ENCODE results near the gene CXCL8. TPM values are rescaled to one million over a fixed set of nuclear protein-coding genes. Genes with fewer than 3 reads are reported as not detected.

The CXCL8 gene
- total RNA-seq, 1 donor from 2014 or later, result 10.7 TPM

- no peak overlapping the region for H3K4me3 Mint-ChIP-seq
- intact Hi-C loops (cut with micrococcal nuclease), result no loop called here
- peaks cover 2% of the 10 kb centered on the region for H3K27me3 Mint-ChIP-seq (ENCODE audit: insufficient read depth)
- no peak for DNase-seq (ENCODE audit: low spot score)
- H3K9me3 Mint-ChIP-seq, result no peaks in the 10 kb centered on the region
- H3K27ac Mint-ChIP-seq, result no peak overlapping the region
- H3K4me1 Mint-ChIP-seq (ENCODE audit: low read depth), result peaks cover 14% of the 10 kb centered on the region
- H3K36me3 Mint-ChIP-seq (ENCODE audit: low read depth), result no peaks in the 10 kb centered on the region
Measured at GRCh38 chr4:73707269-73707875, 33.0 kb upstream of the CXCL8 start.

DNA sequence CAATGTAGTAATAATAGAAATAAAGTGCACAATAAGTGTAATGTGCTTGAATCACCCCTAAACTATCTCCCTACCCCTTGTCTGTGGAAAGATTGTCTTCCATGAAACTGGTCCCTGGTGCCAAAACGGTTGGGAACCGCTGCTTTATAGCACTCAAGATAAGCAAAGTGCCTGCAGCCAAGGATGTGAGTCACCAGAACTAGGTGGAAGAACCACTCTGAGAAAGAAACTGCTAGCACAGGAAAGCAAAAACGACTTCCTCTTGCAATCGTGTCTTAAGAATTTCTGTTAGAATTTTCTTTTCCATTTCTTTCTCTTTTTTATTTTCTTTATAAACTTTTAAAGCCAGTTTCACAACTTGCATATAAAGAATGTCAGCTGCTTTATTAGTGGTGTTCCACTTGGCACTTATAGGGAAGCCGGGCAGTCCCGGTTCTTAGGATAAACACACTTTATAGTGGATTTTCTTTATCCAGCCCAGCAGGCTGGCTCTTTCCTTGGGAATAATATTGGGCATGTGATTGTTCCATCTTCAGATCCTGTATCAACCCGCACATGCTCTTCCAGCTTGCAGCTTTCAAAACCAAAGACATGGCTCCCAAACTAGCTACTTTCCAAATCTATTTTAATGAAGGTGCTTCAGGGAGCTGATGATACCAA is 32.3 kb upstream of the CXCL8 start:
- Mint-ChIP-seq H3K4me3 (no peak overlapping the region), H3K27me3 (ENCODE audit: insufficient read depth) (no peaks in the 10 kb centered on the region), H3K36me3 (ENCODE audit: low read depth) (no peaks in the 10 kb centered on the region), H3K27ac (no peak overlapping the region), H3K4me1 (ENCODE audit: low read depth) (peaks cover 14% of the 10 kb centered on the region), H3K9me3 (no peaks in the 10 kb centered on the region)
- no peak for DNase-seq (ENCODE audit: low spot score)
- intact Hi-C loops (cut with micrococcal nuclease), result no loop called here

- intact Hi-C loops (cut with micrococcal nuclease), result no loop called here
- Mint-ChIP-seq H3K27me3 (ENCODE audit: insufficient read depth) (no peaks in the 10 kb centered on the region), H3K4me3 (no peak overlapping the region), H3K27ac (no peak overlapping the region), H3K4me1 (ENCODE audit: low read depth) (peaks cover 14% of the 10 kb centered on the region), H3K9me3 (no peaks in the 10 kb centered on the region), H3K36me3 (ENCODE audit: low read depth) (no peaks in the 10 kb centered on the region)
- DNase-seq (ENCODE audit: low spot score), result no peak
Measured at GRCh38 chr4:73709451-73710033, 30.8 kb upstream of the CXCL8 start.

DNA sequence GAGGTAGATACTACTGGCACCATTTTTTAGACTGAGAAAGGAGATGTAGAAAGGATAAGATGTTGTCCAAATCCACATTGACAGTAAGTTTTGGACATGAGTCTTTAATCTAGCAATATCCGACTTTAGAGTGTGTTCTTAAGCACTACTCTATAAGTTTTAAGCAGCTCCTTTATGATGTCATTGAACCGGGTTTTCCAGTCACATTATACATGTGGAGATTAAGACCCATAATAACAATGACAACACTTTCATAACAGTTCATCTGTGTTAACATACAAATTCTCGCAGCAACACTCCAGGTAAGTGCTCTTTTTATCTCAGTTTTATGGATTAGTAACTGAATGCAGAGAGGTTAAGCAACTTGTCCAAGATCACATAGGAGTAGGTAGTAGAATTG is 30.3 kb upstream of the CXCL8 start:
- H3K27me3 Mint-ChIP-seq (ENCODE audit: insufficient read depth), result no peaks in the 10 kb centered on the region

GRCh38 chr4:73711989-73712388 is 28.4 kb upstream of the CXCL8 start:
- Mint-ChIP-seq H3K36me3 (ENCODE audit: low read depth) (no peaks in the 10 kb centered on the region), H3K27me3 (ENCODE audit: insufficient read depth) (no peaks in the 10 kb centered on the region), H3K4me3 (no peak overlapping the region), H3K4me1 (ENCODE audit: low read depth) (peaks cover 14% of the 10 kb centered on the region), H3K27ac (no peak overlapping the region), H3K9me3 (no peaks in the 10 kb centered on the region)
- no peak for DNase-seq (ENCODE audit: low spot score)
- intact Hi-C loops (cut with micrococcal nuclease), result no loop called here

More for the DNA sequence above, 30.3 kb upstream of the CXCL8 start:
- Mint-ChIP-seq H3K4me3 (no peak overlapping the region), H3K36me3 (ENCODE audit: low read depth) (no peaks in the 10 kb centered on the region), H3K4me1 (ENCODE audit: low read depth) (peaks cover 14% of the 10 kb centered on the region), H3K9me3 (no peaks in the 10 kb centered on the region), H3K27ac (no peak overlapping the region)
- DNase-seq (ENCODE audit: low spot score), result no peak
- intact Hi-C loops (cut with micrococcal nuclease), result no loop called here

DNA sequence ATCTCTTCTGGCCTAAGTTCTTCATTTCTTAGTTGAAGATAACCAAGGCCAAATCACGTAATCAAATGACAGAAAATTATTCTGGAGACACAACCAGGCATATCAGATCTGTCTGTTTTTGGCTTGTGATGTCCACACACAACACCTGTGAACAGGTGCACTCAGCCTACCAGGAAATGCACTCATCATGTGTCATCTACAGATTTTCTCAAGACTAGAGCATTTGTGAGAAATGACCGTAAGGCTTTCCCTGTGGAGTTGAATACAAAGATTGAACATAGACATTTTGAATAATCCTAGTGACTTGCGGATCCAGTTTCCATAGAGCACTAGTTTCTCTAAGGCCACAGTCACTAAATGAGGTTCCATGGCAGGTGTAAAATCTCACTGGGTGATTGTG is 26.7 kb upstream of the CXCL8 start:
- DNase-seq (ENCODE audit: low spot score), result no peak
- H3K9me3 Mint-ChIP-seq, result no peaks in the 10 kb centered on the region
- H3K4me1 Mint-ChIP-seq (ENCODE audit: low read depth), result peaks cover 19% of the 10 kb centered on the region
- H3K4me3 Mint-ChIP-seq, result no peak overlapping the region
- peaks cover 2% of the 10 kb centered on the region for H3K36me3 Mint-ChIP-seq (ENCODE audit: low read depth)
- intact Hi-C loops (cut with micrococcal nuclease), result no loop called here
- peaks cover 1% of the 10 kb centered on the region for H3K27me3 Mint-ChIP-seq (ENCODE audit: insufficient read depth)
- H3K27ac Mint-ChIP-seq, result no peak overlapping the region

GRCh38 chr4:73714647-73715046 is 25.7 kb upstream of the CXCL8 start:
- DNase-seq (ENCODE audit: low spot score), result no peak
- Mint-ChIP-seq H3K4me1 (ENCODE audit: low read depth) (peaks cover 22% of the 10 kb centered on the region), H3K27ac (no peak overlapping the region), H3K4me3 (no peak overlapping the region), H3K9me3 (no peaks in the 10 kb centered on the region), H3K36me3 (ENCODE audit: low read depth) (peaks cover 2% of the 10 kb centered on the region), H3K27me3 (ENCODE audit: insufficient read depth) (peaks cover 1% of the 10 kb centered on the region)
- intact Hi-C loops (cut with micrococcal nuclease), result no loop called here

- DNase-seq (ENCODE audit: low spot score), result no peak
- Mint-ChIP-seq H3K27me3 (ENCODE audit: insufficient read depth) (peaks cover 1% of the 10 kb centered on the region), H3K9me3 (no peaks in the 10 kb centered on the region), H3K4me1 (ENCODE audit: low read depth) (peaks cover 16% of the 10 kb centered on the region), H3K4me3 (no peak overlapping the region), H3K27ac (no peak overlapping the region), H3K36me3 (ENCODE audit: low read depth) (peaks cover 2% of the 10 kb centered on the region)
- intact Hi-C loops (cut with micrococcal nuclease), result no loop called here
Measured at GRCh38 chr4:73715659-73716058, 24.7 kb upstream of the CXCL8 start.

DNA sequence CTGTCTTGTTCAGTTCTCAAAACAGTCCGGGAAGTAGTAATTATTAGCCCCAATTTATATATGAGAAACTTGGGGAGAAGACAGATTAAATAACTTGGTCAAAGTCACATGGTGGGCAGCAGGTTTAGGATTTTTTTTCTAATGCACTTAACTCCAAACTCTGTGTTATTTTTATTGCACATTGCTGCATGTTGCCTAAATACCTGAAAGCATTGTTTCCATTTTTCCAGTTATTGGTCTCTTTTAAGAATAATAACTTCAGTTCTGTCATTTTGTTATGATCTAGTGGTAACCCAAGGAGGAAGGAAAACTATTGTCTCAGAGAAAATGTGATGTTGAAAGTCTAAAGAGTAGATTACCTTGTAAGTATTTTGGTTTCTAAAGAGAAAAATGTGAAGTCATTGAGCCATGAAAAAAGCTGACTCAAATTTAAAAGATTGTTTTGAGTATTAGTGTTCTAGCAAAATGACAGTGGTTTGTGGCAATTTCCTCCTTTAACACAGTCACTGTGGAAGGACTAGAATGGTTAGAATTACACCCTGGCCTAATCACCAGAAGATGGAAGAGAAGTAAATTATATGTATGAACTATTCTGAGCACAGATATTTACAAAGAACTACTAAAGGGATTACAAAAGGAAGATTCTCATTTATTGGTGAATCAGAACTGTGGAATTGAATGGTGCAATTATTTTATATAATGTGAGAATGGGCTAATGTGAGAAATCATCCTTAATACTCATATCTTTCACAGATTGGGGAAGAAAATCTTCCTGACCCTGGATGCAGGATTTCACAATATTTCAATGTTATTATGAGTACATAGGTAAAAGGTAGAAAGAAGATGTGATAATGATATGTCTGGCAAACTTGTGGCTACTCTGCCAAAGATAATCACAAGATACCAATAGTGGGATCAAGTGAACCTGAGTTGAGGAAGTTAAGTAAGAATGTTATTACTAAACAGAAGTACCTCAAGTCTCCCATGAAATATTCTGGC is 21.7 kb upstream of the CXCL8 start:
- intact Hi-C loops (cut with micrococcal nuclease), result loop anchor here (1.0 to 2.0 kb wide), 2 partner anchors 17 to 58 kb away; no protein-coding TSS in a partner anchor
- peaks cover 2% of the 10 kb centered on the region for H3K36me3 Mint-ChIP-seq (ENCODE audit: low read depth)
- H3K4me1 Mint-ChIP-seq (ENCODE audit: low read depth), result peaks cover 16% of the 10 kb centered on the region
- H3K9me3 Mint-ChIP-seq, result no peaks in the 10 kb centered on the region
- H3K4me3 Mint-ChIP-seq, result no peak overlapping the region
- peaks cover 1% of the 10 kb centered on the region for H3K27me3 Mint-ChIP-seq (ENCODE audit: insufficient read depth)
- no peak overlapping the region for H3K27ac Mint-ChIP-seq
- DNase-seq (ENCODE audit: low spot score), result no peak

DNA sequence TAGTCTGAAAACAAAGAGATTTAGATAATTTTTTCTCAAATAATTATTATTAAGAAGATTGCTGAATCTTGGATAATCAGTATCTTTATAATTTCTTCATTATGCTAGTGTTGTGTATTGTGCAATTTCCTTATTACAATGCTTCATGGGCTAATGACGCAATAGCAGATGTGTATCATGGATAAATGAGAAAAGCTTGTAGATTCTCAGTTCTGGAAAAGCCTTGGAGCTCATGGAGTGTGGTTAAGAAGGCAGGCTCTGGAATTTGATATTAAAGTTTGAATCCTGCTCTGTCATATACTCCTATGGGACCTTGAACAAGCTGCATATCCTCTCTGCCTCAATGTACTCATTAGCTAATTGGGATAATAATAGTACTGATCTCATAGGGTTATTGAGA is 18.9 kb upstream of the CXCL8 start:
- H3K36me3 Mint-ChIP-seq (ENCODE audit: low read depth), result peaks cover 2% of the 10 kb centered on the region
- peaks cover 1% of the 10 kb centered on the region for H3K27me3 Mint-ChIP-seq (ENCODE audit: insufficient read depth)
- H3K9me3 Mint-ChIP-seq, result no peaks in the 10 kb centered on the region
- no peak overlapping the region for H3K4me3 Mint-ChIP-seq
- no peak overlapping the region for H3K27ac Mint-ChIP-seq
- intact Hi-C loops (cut with micrococcal nuclease), result no loop called here
- DNase-seq (ENCODE audit: low spot score), result no peak
- peaks cover 16% of the 10 kb centered on the region for H3K4me1 Mint-ChIP-seq (ENCODE audit: low read depth)

GRCh38 chr4:73721909-73722308 is 18.5 kb upstream of the CXCL8 start:
- H3K4me3 Mint-ChIP-seq, result no peak overlapping the region
- no peak overlapping the region for H3K27ac Mint-ChIP-seq
- peaks cover 2% of the 10 kb centered on the region for H3K36me3 Mint-ChIP-seq (ENCODE audit: low read depth)
- peaks cover 1% of the 10 kb centered on the region for H3K27me3 Mint-ChIP-seq (ENCODE audit: insufficient read depth)
- no peak for DNase-seq (ENCODE audit: low spot score)
- no peaks in the 10 kb centered on the region for H3K9me3 Mint-ChIP-seq
- intact Hi-C loops (cut with micrococcal nuclease), result no loop called here
- peaks cover 16% of the 10 kb centered on the region for H3K4me1 Mint-ChIP-seq (ENCODE audit: low read depth)

DNA sequence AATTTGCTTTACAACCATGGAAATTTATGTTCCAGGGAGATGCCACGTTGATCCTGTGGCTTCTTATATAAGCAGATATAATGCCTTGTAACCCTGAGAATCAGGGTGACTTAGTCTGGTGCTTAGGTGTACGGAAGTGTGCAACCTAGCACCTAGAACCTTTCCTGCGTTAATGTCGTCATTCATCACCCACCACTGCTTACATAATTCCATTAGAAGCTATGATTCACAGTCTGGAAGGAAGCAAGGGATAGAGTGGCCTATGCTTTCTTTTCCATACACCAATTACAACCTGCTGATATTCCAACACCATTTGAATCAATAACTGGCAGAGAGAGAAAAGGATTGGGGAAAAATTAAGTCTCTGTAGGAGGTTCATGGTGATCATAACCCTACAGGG is 17.3 kb upstream of the CXCL8 start:
- intact Hi-C loops (cut with micrococcal nuclease), result no loop called here
- Mint-ChIP-seq H3K4me3 (no peak overlapping the region), H3K9me3 (no peaks in the 10 kb centered on the region), H3K27ac (no peak overlapping the region), H3K27me3 (ENCODE audit: insufficient read depth) (no peaks in the 10 kb centered on the region), H3K36me3 (ENCODE audit: low read depth) (peaks cover under 1% of the 10 kb centered on the region), H3K4me1 (ENCODE audit: low read depth) (peaks cover 11% of the 10 kb centered on the region)
- DNase-seq (ENCODE audit: low spot score), result no peak

Measured in activated T-helper 1 cell treated with anti-CD3 and anti-CD28 coated beads, Interleukin-12 subunit alpha, Interleukin-12 subunit beta, Interleukin-2, Interleukin-4 antibody, amounts not matched to agents 30 ng/mL and 10 ng/mL and 1 ng/mL, durations not matched to agents 14 hours and 24 hours and 36 hours (primary cell).